GM18951 (cell line): ENCODE data around the gene MRGPRE.

ENCODE experiments used
- POLR2A ChIP-seq: IDR thresholded peaks from 4 replicates; pipeline ENCODE4 v1.6.1; 2011; ENCODE audit warnings: mild to moderate bottlenecking; ENCODE audit not compliant: insufficient read length, insufficient read depth; ENCODE audit errors: extremely low read depth
- in situ Hi-C: fragments of 300-500 bp; cut with MboI; formaldehyde crosslinking; loops from one replicate; pipeline ENCODE4 v1.12.0; 2022; ENCODE audit warnings: low sequenced_read_pairs, mixed read lengths, inconsistent platforms; ENCODE audit not compliant: unreplicated experiment

The MRGPRE gene

DNA sequence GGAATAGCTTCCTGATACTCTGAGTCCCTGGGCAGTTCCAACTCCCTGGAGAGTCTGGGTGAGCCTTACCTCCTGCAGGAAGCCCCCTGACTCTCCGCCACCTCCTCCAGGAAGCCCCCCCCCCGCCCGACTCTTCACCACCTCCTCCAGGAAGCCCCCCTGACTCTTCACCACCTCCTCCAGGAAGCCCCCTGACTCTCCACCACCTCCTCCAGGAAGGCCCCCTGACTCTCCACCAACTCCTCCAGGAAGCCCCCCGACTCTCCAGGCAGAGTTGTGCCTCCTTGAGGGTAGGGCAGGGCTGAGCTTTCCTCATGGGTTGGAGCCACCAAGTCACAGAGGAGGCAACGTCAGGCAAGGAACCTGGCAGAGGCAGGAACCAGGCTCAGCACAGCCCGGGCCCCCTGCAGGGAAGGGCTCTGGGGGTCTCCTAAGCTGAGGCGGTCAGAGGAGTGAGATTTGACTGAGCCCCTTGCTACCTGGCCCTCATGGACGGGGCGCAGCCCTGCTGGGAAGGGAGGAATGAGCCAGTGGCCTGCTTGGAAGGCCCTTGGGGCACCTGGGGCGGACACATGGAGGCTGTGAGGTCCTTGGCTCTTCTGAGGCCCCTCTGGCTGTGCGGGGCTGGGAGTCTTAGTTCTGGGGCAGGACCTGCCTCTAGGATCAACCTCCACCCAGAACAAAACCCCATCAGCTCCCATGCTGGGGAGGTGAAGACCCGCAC, 31.7 kb downstream of the MRGPRE start:
- TF ChIP-seq POLR2A, result no peak
- in situ Hi-C loops, result no loop called here

DNA sequence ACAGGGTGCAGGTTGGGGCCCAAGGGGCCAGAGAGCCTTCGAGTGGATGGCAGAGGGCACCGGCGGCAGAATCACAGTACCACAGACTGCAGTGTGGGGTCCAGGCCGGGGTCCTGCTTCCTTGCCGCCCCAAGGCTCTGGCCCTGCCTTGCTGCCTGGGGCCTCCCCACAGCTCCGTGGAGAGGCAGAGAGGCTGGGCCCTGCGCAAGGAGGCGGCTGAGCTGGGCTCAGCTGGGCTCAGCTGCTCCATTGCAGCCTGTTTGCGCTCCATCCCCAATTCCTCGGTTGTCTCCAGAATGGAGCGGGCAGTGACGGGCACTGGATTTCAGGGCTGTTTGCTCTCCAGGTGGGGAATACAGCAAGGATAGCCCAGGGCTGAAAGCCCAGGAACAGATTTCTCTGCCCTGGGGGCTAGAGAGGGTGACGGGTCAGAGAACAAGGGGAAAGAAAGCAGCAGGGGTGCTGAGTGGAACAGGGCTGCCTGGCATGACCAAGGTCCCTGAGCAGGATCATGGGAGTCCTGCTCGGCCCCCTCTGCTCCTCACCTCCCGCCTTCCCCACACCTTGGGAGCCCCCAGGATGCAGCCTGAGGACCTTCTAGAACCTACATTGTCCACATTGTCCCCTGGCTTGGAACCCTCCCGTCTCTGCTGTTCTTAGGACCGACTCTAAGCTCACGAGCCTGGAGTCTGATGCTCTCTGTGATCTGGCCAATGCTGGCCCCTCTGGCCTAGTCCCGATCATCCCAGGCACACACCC, 32.5 kb downstream of the MRGPRE start:
- in situ Hi-C loops, result no loop called here
- no peak for TF ChIP-seq POLR2A

DNA sequence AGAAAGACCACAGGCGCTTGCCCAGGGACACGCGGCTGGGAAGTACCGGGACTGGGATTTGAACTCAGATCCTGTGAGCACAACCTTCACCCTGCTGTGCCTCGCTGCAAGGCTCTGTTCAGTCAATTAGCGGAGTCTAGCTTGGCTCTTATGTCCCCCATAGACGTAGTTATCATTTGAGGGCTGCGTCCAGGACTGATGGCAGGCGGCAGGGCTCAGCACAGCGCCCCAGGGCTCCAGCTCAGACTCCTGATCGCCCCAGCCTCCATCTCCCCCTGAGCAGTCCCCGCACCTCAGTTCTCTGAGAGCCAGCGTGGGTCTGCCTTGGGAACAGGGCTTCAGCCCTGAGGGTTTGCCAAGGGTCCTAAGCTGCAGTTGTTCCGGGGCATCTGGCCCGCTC, 33.4 kb downstream of the MRGPRE start:
- in situ Hi-C loops, result no loop called here
- TF ChIP-seq POLR2A, result no peak

DNA sequence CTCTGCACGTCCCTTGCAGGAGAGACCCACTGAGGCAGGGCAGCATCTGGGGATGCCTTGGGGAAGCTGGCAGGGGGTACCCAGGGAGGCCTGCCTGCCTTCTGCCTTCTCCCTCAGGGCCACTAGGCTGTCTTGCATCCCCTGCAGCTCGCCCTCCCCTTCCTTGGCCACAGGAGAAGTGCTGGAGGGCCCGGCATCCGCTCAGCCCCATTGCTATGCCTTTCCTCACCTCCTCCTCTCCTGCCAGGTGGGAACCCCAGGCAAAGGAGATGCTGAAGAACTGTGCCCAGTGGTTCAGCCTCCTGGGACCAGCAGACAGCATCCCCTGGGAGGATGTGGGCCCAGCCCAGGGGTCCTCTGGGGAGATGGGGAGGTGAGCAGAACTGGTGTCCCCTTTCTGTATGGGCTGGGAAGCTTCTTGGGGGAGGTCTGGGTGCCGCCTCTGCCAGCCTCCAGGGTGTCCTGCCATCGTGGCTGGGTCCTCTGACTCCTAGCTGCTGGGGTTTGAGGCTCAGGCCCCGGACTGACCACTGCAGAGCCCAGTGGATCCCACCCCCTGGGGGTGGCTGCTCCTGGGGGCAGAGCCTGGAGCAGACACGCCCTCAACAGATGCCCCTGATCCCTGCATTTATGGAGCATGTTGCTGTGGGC, 34.2 kb downstream of the MRGPRE start:
- no peak for TF ChIP-seq POLR2A
- in situ Hi-C loops, result no loop called here

DNA sequence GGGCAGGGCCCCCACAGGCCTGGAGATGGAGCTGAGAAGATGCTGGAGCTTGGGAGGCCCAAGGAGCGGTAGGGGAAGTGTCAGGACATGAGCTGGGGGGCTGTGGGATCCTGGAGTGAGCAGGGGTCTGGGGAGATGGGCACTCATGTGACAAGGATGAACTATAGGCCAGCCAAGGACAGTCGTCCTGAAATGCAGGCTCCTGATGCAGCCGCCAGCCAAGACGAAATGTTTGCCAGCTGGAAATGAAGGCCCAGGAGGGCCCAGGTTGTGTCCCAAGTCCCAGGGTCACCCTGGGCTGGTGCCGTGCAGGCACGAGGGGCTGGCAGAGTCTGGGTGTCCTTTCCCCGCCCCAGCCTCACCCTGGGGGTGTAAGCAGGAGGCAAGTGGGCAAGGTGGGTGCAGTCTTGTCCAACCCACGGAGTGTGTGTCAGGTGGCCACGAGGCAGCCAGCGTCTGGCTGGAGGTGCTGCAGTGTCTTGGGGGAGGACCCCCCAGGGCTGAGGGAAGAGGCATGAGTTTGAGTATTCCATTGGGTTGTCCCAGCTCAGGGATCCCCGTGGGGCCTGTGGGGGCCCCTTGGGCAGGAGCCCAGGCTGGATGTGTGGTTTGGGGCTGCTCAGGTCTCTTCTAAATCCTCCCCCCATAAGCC, 35.0 kb downstream of the MRGPRE start:
- TF ChIP-seq POLR2A, result no peak
- in situ Hi-C loops, result no loop called here

DNA sequence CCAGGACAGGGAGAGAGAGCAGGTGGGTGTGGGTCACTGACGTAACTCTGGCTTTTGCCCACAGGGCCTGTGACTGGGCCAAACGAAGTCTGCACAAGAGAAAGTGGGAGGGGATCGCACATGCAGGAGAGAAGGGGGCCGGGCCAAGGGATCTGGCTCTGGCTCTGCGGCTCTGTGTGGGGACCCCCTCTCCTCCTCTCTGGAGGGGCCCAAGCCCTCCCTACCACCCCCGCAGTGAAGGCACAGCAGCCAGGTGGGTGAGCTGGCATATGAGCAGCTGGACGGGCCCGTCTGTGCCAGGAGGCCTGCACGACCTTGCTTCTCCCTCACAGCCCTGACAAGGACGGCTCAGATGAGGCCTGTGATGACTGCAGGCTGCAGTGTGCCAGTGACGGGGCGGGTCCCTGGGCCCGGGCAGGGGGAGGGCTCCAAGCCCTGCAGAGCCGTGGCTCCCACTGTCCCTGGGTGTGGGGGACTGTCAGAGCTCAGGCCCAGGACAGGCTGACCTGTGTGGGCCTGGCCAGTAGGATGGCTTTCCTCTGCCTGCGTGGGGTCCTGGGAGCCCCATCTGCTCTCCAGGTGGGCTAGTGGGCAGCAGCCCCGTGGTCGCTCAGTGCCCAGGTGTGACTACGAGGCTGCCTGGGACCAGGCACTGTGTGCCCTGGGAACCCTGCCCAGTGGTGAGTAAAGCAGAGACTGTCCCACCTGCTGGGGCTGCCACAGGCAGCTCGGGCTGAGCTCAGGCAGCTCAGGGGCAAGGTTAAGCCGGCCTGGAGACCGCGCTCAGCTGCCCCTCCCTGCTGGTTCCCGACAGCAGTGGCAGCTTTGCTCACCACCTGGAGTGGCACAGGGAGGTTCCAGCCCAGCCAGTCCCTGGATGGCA, 35.8 kb downstream of the MRGPRE start:
- in situ Hi-C loops, result no loop called here
- TF ChIP-seq POLR2A, result no peak

DNA sequence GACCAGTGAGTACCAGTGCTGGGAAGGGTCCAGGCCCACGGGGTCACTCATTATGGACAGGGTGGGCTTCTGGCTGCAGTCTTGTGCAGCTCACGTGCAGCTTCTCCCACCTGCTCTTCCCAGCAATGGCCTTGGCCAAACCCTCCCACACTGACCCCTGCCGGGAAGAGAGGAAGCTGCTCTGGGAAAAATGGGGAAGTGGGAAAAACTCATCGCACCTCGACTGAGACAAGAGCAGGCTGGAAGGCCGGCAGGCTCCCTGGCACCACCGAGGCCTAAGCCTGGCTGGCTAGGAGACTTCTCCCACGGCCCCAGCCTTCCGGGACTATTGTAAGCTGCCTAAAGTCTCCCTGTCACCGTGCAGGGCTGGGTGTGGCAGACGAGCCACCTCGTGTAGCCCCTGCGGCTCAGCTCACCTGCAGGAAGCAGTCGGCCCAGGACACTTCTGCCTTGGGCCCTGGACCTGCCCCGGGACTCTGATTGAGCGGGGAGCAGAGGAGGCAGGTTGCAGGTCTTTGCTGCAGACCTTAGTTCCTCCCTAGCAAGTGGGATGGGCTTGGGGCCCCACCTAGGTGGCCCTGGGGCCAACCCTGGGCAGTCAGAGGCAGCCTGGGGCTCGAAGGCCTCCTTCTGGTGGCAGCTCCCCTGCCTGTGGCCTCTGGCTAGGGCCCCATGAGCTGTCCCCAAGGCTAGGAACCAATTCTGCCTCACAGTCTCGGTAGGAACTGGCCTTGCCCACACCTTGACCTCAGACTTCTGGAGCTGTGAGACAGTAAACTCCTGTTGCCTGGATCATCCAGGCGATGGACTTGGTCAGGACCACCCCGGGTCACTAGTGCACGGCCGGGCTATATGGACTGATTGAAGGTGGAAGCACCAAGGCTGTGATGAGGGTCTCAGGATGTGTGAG, 36.7 kb downstream of the MRGPRE start:
- in situ Hi-C loops, result no loop called here
- no peak for TF ChIP-seq POLR2A

DNA sequence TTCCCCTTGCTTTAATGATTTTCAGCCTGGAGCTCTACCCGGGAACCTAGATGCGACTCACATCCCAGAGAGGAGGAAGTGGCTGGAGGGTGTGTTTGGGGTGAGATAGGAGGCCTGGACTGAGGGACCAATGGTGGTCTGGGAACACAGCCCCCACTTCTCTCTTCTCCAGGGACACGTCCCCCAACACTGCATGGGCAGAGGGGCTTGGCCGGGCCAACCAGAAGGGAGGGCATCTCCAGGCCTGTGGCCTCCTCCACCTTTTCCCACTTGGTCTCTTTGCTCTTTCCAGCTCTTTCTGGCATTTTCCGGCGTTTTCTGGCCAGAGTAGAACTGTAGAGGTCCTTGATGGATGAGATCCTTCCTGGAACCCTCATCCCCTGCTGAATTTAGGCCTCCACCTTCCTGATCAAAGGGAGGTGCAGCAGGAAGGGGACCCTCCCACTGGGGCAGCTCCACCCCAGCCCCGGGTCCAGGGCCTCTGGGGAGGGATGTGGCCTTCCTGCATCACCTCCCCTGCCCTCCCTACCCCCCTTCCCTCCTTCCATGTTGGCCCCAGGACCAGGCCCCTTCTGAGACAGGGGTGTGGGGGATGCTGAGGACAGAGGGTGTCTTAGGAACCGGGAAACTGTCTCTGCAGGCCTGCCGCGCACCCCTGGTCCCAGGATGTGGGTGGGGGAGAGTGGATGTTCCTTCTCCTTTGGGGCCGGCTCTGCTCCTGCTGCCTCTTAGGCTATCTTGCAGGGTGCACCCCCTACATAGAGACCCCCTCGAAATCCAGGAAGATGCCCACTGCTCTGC, 38.0 kb downstream of the MRGPRE start:
- in situ Hi-C loops, result no loop called here
- no peak for TF ChIP-seq POLR2A

DNA sequence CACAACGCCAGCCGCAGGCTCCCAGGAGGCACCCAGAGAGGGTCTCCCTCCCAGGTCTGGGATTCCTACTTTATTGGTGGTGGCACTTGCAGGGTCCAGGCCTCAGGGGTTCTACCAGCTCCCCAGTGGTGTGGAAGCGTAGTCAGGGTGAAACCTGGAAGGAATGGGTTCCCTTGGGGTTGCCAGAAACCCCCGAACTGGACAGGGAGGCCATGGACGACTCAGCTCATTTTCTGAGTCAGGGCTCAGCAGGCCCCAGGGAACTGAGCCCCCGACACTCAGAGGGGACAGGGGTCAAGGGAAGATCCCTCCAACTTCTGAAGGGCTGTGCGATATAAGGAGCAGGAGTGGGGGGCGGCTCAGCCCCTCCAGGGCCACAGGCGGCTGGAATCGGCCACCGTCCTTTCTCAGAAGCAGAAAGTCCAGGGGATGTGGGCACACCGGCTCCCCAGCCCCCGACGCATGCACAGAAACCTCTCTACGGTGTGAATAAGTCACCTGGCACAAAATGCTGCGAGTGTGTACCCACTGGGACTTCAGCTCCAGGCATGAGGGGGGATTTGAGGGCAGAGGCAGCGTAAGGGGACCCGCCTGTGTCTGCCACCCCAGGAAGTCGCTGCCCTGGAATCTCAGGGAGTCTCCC, 38.7 kb downstream of the MRGPRE start:
- TF ChIP-seq POLR2A, result no peak
- in situ Hi-C loops, result no loop called here

DNA sequence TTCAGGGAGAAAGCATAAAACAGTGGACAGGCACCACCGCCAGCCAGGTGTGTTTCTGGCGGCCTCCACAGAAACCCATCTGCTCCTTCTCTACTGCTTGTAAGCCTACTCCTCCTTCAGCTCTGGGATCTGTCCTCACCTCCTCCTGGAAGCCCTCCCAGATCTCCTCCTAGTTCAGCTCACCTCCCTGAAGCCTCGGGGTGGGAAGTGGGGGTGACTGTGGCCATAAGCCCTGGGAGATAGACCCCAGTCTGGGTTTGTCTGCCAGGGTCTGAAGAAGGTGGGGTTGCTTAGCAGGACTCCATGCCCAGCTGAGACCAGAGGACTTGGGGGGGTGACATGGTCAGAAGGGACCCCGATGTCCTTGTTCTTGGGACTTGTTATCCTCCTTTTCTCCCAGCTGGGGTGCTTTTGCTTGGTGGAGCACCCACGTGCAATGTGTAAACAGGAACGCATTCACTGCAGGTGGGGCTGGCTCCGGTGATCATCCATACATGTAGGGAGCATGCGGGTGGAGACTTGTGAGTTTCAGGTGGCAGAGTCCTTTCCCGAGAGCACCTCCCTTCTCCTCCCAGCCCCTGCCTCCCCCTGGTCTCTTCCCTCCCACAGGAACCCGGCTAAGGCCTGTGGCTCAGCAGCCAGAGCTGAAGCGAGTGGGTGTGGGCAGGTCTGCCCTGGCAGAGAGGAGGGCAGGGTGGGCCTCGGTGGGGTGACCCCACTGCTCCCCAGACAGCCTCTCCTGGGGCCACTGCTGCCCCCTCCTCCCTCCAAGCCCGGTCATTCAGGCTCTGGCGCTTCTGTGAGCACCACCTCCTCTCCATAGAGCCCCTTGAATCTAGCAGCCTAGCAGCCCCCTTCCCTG, 39.5 kb downstream of the MRGPRE start:
- in situ Hi-C loops, result no loop called here

More for the DNA sequence above, 39.5 kb downstream of the MRGPRE start:
- TF ChIP-seq POLR2A, result no peak
